GM19099 (cell line): Measurements from ENCODE around the gene UBN1.

Experiments used
- POLR2A ChIP-seq: IDR thresholded peaks from 3 replicates; pipeline ENCODE4 v1.6.1; 2011; ENCODE audit warnings: low read depth; ENCODE audit not compliant: insufficient read length; ENCODE audit errors: extremely low read depth

The UBN1 gene

GRCh38 chr16:4833584-4833983, 13.7 kb upstream of the UBN1 start:
- TF ChIP-seq POLR2A: no peak

- TF ChIP-seq POLR2A: no peak
Measured at GRCh38 chr16:4836727-4837126, 10.6 kb upstream of the UBN1 start.

- no peak for TF ChIP-seq POLR2A
Measured at GRCh38 chr16:4837733-4838501, 9.4 kb upstream of the UBN1 start.

GRCh38 chr16:4839942-4840341, 7.3 kb upstream of the UBN1 start:
- no peak for TF ChIP-seq POLR2A

- TF ChIP-seq POLR2A: no peak
Measured at GRCh38 chr16:4840984-4841383, 6.3 kb upstream of the UBN1 start.

GRCh38 chr16:4846503-4846900, 779 bp upstream of the UBN1 start:
- TF ChIP-seq POLR2A: no peak

- TF ChIP-seq POLR2A: no peak
Measured at GRCh38 chr16:4847774-4848587, 700 bp downstream of the UBN1 start.

GRCh38 chr16:4850211-4850610, 2.9 kb downstream of the UBN1 start:
- no peak for TF ChIP-seq POLR2A

- no peak for TF ChIP-seq POLR2A
Measured at GRCh38 chr16:4852221-4852872, 5.1 kb downstream of the UBN1 start.

- no peak for TF ChIP-seq POLR2A
Measured at GRCh38 chr16:4855371-4855770, 8.1 kb downstream of the UBN1 start.

- no peak for TF ChIP-seq POLR2A
Measured at GRCh38 chr16:4855804-4856203, 8.5 kb downstream of the UBN1 start.

GRCh38 chr16:4859190-4859899, 12.1 kb downstream of the UBN1 start:
- TF ChIP-seq POLR2A: no peak

GRCh38 chr16:4859900-4860255, 12.6 kb downstream of the UBN1 start:
- TF ChIP-seq POLR2A: no peak

- TF ChIP-seq POLR2A: no peak
Measured at GRCh38 chr16:4860727-4861342, 13.6 kb downstream of the UBN1 start.

GRCh38 chr16:4862639-4863038, 15.4 kb downstream of the UBN1 start:
- TF ChIP-seq POLR2A: no peak
